ENCODE results near the gene CFAP99. TPM values are rescaled to one million over a fixed set of nuclear protein-coding genes. Genes with fewer than 3 reads are reported as not detected.

Gene CFAP99
- total RNA-seq, 1 donor from 2014 or later, result not detected

- H3K27me3 ChIP-seq (ENCODE audit: control insufficient read depth, insufficient read depth, low read length), result peaks cover 11% of the 10 kb centered on the region
- no peak for TF ChIP-seq CTCF (IDR thresholded peaks at IDR 0.05; ENCODE audit: insufficient read depth, low read length, severe bottlenecking)
- FAIRE-seq (no peak), DNase-seq (ENCODE audit: low read depth) (no peak)
- H3K4me3 ChIP-seq (ENCODE audit: low read depth, low read length), result no peak overlapping the region
- H3K36me3 ChIP-seq (ENCODE audit: control insufficient read depth, insufficient read depth, low read length), result no peaks in the 10 kb centered on the region
Observed at GRCh38 chr4:2399216-2399615, 19.5 kb upstream of the CFAP99 start.

GRCh38 chr4:2399631-2400190 lies 19.0 kb upstream of the CFAP99 start:
- Histone ChIP-seq H3K36me3 (ENCODE audit: control insufficient read depth, insufficient read depth, low read length) (no peaks in the 10 kb centered on the region), H3K27me3 (ENCODE audit: control insufficient read depth, insufficient read depth, low read length) (peaks cover 11% of the 10 kb centered on the region), H3K4me3 (ENCODE audit: low read depth, low read length) (no peak overlapping the region)
- FAIRE-seq (no peak), DNase-seq (ENCODE audit: low read depth) (no peak)
- no peak for TF ChIP-seq CTCF (IDR thresholded peaks at IDR 0.05; ENCODE audit: insufficient read depth, low read length, severe bottlenecking)

- H3K27me3 ChIP-seq (ENCODE audit: control insufficient read depth, insufficient read depth, low read length), result peaks cover 11% of the 10 kb centered on the region
- FAIRE-seq (no peak), DNase-seq (ENCODE audit: low read depth) (no peak)
- no peaks in the 10 kb centered on the region for H3K36me3 ChIP-seq (ENCODE audit: control insufficient read depth, insufficient read depth, low read length)
- no peak overlapping the region for H3K4me3 ChIP-seq (ENCODE audit: low read depth, low read length)
- TF ChIP-seq CTCF (IDR thresholded peaks at IDR 0.05; ENCODE audit: insufficient read depth, low read length, severe bottlenecking), result no peak
Observed at GRCh38 chr4:2400841-2401609, 17.7 kb upstream of the CFAP99 start.

GRCh38 chr4:2401610-2401983 lies 17.2 kb upstream of the CFAP99 start:
- no peak for TF ChIP-seq CTCF (IDR thresholded peaks at IDR 0.05; ENCODE audit: insufficient read depth, low read length, severe bottlenecking)
- DNase-seq (ENCODE audit: low read depth) (no peak), FAIRE-seq (no peak)
- Histone ChIP-seq H3K36me3 (ENCODE audit: control insufficient read depth, insufficient read depth, low read length) (no peaks in the 10 kb centered on the region), H3K27me3 (ENCODE audit: control insufficient read depth, insufficient read depth, low read length) (peaks cover 11% of the 10 kb centered on the region), H3K4me3 (ENCODE audit: low read depth, low read length) (no peak overlapping the region)

- no peak for FAIRE-seq
- DNase-seq (ENCODE audit: low read depth), result peak; percentile 28
- TF ChIP-seq CTCF (IDR thresholded peaks at IDR 0.05; ENCODE audit: insufficient read depth, low read length, severe bottlenecking), result no peak
Observed at GRCh38 chr4:2402048-2402842, 16.5 kb upstream of the CFAP99 start.

More at GRCh38 chr4:2402048-2402842, 16.5 kb upstream of the CFAP99 start:
- Histone ChIP-seq H3K27me3 (ENCODE audit: control insufficient read depth, insufficient read depth, low read length) (peaks cover 11% of the 10 kb centered on the region), H3K36me3 (ENCODE audit: control insufficient read depth, insufficient read depth, low read length) (no peaks in the 10 kb centered on the region), H3K4me3 (ENCODE audit: low read depth, low read length) (no peak overlapping the region)

Measured in bronchial epithelial cell (primary cell).